Activated CD4-positive, CD25-positive, alpha-beta regulatory T cell treated with anti-CD3 and anti-CD28 coated beads, Interleukin-2, amount 50 U/mL, for 16 hours (primary cell): ENCODE results near the gene GRM8.

ENCODE experiments used
- DNase-seq: peaks from one replicate; pipeline ENCODE4 v3.0.0-alpha.2; 2020; ENCODE audit warnings: low read depth, low spot score

The GRM8 gene

DNA sequence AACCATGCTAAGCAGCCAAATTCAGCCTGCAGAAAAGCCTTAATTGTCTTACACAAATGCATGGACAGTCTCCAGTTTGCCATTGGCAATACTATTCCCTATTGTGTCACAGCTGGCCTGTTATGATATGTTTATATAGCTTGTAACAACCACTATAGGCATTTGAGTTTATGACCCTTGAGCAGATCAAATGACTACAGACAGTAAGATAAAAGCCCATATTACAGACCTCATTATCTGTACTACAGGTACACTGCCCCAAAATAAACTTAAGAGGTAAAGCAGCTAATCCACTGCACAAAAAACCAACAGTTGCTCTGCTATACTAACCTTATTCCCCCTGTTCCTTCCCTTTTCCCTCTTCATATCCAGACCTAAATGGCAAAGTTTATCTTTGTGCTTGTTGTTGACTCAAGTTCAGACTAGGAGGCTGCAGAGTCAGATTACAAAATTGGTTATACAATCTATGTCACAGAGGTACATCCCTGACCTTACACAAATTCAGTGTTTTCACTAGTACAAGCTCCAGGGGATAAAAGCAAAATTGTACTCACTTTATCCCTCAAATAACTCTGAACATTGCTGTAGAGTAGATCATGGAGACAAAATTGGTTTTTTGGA lies 218.4 kb downstream of the GRM8 start:
- no peak for DNase-seq

DNA sequence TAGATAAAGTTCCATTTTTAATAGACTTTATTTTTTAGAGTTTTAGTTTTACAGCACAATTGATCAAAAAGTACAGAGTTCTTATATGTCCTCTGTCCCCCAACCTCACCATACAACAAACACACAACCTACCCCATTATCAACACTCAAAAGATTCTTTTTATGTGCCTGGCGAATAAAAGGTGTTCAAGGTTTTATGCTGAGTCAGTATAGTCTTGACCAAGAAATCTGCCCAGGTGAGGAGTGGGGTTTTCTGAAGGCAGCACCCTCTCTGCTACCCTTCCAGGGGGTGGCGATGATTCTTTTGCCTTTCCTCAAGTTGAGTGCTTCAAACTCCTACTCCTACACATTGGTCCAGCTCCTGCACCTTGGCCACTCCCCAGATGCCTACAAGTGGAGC lies 222.9 kb downstream of the GRM8 start:
- DNase-seq, result no peak

DNA sequence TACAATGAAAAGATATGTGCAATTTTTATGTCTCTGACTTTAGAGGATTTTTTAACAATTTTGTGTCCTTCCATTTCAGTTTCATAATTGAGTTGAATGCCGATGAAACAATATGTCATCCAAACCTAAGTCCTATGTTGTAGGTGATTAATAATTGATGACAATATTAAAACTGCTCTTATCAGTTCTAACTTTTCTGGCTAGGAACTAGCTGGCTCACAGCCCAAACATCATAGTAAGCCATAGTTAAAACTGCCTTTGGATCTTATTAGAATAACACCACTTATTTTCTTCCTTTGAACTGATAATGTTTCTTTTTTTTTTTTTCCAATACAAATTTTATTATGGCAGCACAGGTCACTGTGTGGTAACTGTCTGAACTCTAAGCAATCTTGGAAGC lies 230.9 kb downstream of the GRM8 start:
- no peak for DNase-seq

DNA sequence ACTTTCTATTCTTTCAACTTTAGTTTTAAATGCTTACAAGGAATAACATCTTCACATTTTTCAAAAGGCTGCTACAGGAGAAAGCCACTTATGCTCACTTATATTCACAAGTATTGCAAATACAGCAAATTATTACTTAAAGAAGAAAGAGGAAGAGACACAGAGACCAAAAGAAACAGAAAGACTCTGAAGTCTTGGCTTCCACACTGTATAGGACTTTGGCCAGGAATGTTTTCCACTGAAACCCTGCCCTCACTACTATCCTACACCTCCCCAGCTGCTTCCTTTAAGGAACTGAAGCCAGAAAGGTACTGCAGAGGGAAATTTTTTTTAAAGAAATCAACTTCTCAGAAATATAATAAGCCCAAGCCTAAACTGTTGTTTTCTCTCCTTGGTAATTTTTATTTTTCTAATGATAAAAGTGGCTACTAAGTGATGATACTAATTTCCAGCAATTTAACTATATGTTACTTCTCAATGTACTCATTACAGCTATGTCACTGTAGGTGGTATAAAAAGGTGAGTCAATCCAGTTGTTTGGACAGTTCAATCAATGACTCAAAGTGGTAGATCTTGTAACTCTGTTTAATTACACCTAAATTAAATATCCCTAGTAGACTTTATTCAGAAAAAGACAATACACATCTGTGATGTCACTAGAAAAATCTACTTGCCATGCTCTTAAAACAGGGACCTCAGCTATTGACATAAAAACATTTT lies 231.6 kb downstream of the GRM8 start:
- DNase-seq, result no peak

DNA sequence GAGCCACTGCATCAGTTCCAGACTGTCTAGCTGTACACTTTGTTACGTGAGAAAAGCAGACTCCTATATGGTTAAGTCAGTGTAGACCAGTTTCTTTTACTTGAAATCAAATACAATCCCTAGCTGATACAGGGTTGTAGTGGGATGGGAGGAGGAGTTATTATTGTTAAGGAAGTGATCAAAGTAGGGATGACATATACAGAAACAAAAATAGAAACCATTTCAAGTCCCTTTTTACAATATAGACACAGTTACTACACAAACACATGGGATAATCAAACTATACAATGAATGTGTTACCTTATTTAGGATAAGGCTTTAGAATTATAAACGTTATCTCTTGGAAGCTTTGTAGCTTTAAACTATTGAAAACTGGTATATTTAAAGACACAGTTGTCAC lies 233.9 kb downstream of the GRM8 start:
- no peak for DNase-seq

DNA sequence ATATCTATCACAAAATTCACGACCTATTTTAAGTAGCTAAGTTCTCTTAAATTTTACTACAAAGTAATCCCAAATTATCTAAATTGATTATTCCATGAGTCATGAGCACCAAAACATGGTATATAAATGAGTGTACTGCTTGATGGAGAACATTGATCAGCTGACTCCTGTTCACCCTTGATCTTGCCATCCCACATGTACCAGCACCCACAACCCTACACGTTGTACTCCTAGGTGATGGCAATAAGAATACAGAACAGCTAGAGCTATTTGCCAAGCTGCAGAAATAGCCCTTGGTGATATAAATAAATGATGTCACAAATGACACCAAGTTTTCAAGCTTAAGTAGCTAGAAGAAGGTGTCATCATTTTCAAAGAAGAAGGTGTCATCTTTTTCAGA lies 235.5 kb downstream of the GRM8 start:
- DNase-seq, result no peak

DNA sequence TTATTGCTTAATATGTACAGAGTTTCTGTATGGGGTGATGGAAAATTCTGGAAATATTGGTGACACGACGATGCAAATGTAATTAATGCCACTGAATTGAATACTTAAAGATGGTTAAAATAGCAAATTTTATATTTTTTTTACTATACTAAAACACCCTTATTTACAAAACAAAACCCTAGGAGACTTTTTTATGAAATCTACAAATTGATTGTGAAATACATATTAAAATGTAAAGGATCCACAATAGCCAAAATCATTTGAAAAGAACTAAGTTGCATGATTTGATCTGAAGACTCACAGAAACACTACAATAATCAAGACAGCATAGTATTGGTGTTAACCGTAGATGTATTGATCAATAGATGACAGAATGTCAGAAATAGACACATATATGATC lies 252.0 kb downstream of the GRM8 start:
- DNase-seq, result no peak

DNA sequence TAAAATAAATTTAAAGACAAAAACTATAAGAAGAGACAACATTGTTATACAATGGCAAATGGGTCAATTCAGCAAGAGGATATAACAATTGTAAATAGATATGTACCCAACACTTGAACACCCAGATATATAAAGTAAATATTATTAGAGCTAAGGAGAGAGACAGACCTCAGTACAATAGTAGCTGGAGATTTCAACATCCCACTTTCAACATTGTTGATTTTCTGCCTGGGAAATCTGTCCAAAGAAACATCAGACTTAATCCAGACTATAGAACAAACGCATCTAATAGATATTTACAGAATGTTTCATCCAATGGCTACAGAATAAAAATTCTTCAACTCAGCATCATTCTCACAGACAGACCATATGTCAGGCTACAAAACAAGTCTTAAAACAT lies 256.1 kb downstream of the GRM8 start:
- DNase-seq, result no peak

DNA sequence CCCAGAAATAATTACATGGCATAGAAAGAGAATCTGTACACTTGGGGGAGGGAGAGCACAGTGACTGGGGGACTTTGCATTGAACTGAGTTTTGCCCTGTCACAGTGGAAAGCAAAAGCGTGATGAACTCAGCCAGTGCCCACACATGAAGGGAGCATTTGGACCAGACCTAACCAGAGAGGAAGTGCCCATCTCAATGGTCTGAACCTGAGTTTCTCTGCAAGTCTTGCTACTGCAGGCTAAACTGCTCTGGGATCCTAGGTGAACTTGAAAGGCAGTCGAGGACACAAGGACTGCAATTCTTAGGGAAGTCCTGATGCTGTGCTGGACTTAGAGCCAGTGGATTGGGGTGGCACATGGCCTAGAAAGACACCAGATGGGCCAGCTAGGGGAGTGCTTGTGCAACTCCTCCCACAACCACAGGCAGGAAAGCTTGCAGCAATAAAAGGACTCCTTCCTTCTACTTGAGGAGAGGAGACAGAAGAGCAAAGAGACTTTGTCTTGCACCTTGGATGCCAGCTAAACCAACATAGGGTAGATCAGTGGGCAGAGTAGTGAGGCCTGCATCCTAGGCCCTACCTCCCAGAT lies 259.0 kb downstream of the GRM8 start:
- no peak for DNase-seq

DNA sequence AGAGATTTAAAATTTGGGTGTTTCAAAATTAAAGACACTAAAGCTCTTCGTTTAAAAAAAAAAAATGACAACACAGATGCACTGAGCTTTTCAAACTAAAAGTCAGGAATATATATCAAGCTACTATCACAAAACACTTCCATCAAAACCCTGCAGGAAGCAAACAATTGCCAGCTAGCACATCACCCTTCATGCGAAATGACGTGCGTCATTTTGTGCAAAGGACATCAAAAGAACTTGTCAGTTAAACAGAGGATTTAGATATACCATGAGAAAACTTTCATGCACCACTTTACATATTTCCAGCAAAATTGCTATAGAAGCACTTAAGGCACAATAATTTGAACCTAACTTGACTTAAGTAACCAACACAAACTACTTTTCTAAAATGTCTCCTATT lies 264.7 kb downstream of the GRM8 start:
- no peak for DNase-seq

DNA sequence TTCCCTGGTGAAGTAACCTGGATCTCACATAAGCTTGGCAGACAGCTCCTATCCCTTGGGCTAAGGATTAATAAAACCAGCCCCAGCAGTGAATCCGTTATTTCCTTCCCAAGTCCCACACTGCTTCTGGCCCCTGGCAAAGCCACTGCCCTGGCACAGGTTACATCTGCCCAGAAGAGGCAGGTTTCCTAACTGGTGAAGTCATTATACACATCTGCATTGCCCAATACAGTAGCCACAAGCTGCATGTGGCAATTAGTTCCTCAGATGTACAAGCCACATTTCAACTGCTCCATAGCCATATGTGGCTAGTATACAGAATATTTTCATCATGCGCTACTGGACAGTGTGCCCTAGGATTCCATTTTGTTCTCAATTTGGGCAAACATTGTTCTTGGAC lies 273.0 kb downstream of the GRM8 start:
- no peak for DNase-seq

DNA sequence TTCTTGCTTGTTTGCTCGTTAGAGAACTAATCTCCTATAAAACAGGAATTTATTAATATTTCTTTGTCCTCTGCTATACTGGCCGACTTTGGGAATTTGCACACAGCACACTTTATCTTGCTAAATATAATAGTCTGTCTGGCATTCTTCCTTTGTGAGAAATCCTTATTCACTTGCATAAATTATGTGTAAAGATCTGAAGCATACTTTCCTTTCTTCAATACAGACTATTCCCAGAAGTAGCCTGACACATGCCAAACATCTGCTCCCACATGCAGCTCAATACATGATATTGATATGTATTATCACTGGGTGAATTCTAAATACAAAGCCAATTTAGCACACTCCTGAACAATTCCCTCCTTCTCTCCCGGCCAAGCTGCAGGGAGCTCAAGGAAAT lies 273.9 kb downstream of the GRM8 start:
- no peak for DNase-seq

DNA sequence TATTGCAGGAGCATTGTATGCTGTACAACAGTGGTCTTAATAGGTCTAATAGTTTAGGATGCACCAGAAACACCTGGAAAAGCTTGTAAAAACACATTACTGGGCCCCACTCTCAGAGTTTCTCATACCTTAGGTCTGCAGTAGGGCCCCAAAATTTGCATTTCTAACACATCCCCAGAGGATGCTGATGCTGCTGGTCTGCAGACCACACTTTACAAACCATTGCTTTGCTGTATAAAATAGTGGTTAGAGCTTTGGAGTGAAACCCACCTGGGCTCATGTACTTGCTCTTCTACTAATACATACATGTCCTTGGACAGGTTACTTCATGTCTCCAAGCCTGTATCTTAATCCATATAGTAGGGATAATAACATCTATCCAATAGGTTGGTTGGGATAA lies 279.7 kb downstream of the GRM8 start:
- DNase-seq, result no peak

DNA sequence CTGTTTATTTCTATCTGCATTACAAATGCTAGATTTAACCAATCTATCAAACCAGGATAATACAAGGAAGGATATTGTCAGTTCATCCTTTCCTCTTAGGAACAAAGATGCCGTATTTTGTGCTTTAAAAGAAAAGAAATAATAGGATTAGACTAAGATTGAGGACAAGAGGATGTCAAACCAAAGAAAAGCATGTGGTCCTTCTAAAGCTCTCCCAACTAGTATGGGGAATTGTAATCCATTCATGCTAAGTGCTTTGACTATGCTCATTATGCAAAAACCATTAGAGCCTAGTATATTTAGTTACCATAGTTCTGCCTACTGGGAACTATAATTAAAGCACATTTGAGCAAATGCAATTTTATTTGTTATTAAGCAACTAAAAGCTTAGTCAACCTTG lies 280.2 kb downstream of the GRM8 start:
- DNase-seq, result no peak

DNA sequence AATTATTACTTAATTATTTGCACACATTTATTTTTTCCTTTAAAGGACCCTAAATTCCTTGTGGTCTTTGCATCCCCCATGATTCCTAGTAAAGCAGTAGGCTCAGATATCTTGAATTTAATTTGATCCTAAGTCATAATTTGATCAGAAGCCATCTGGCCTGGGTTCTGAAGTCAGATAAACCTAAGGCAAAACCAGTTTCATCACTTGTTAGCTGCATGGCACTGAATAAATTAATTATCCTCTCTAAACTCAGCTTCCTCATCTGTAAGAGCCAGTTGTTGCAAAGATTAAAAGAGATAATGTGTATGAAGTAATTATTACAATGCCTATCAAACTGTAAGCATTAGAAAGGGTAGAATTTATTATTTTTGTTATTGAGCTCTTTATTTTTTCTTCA lies 293.1 kb downstream of the GRM8 start:
- DNase-seq, result no peak

DNA sequence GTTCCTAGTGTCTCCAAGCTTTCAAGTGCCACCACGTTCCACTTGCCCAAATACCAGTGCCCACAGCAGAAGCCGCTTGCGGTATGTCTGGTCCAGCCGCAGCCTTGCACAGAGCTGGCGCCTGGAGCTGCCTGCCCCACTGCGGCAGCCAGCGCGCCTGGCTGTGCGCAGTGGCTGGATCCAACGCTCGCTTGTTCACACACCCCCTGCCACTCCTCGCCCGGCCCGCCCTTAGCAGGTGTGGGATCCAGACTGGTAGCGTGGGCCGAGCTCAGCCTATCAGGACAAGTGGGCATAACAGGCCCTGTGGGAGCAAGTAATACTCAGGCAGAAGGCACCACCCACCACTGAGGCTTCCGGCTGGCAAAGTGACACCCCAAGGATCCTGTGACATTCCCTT lies 294.4 kb downstream of the GRM8 start:
- no peak for DNase-seq

DNA sequence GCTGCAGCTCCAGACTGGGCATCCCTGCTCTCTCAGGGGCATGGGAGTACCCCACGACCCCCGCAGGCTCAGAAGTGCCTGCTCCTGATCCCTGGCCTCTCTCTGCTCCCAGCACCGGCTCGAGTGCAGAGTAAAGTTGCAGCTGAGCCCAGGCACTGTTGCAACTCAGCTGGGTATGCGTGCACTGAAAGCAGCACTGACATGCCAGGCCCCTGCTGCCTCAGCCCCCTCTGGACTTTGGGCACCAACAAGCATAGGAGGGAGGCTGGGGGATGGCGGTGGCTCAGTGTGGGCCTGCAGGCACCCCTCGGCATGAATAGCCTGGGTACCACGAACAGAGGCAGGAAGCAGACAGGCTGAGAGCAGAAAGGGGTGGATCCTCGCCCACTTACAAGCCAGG lies 295.3 kb downstream of the GRM8 start:
- DNase-seq, result no peak

DNA sequence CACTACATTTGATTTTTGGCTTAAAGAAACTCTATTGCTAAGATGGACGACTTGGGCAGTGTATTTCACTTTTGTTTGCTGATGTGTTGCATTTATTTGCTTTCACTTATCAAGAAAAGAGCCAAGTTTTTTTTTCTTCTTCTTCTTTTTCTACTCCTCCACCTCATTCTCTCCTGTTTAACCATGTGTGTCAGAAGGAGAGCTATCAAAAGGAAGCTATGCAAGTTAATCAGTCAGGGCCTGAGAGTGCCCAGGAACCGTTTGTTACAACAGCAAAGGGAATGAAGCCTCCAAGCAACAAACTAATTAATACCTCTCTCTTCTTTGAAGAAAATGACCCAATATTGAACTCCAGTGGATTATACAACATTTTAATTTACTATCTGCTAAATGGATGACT lies 299.3 kb downstream of the GRM8 start:
- no peak for DNase-seq

DNA sequence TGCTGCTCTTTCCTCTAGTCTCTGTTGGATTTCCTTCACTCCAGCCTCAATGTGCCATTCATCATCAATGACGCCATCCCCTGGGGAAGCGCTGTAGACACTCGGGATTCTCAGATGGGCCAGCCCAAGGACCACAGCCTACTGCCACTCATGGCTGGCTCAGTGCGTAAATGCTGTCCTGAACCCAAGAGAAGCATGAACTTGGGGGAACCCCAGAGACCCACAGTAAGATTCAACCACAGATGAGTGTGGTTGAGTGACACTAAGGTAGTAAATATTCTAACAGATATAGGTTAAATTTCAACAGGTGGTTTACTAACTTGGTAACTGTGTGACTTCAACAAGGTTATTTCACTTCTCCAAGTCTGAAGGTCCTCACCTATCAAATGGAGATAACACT lies 304.1 kb downstream of the GRM8 start:
- DNase-seq, result no peak

DNA sequence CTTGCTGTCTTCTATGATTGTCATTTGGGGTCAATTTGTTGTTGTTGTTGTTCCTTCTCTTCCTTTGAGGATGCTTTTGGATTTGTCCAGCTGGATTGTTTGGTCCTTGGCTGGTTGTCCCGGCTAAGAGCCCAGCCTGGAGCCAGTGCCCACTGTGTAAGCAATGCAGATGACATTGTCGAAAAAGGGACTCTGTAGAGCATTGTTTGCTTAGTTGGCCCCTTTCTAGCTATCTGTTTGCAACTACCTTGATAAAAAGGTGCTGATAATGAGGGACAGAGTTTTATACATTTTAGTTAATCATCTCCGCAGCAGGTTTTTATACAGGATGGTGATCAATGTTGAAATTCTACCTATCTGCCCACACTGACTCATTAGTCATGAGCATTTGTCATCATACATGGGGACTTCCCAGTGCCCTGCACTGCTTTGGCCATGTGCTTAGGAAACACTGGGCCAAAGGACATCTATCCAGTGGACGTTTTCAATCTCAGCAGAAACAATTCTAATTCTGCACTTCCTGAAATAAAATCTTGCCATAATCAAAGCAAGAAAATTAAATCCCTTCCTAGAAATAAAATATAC lies 311.9 kb downstream of the GRM8 start:
- no peak for DNase-seq

DNA sequence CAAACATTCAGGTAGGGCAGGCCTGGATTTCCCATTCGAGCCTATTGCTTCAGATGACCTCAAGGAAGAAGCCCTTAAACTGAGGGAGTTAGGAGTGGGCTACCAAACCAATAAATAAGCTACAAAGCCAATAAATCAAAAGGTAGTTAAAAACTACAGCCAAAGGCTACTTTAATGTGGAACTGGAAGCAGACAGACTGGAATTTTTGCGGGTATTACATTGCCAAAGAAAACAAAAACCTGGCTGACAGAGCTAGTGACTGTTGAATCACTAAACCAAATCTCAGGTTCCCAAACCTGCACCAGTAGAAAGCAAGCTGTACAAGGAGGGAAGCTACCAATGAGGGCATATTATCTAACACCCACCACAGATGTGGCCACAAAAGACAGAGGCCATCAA lies 315.6 kb downstream of the GRM8 start:
- no peak for DNase-seq

DNA sequence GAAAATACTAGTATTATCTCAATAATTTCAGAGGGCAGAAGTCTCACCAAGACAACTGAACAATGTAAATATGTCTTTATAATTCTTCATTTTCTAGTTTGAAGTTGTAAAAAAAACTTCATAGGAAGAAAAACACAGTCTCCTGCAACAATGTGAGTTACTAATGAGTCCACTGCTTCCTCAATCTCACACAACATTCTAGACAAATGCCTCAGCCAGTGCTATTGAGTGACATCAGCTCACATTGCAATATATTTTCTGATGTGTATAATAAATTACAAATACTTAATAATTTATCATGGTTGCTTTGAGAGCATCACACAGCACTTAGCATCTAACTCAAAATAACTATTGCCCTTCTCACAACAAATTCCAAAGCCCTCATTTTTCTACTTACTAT lies 321.2 kb downstream of the GRM8 start:
- DNase-seq, result no peak

DNA sequence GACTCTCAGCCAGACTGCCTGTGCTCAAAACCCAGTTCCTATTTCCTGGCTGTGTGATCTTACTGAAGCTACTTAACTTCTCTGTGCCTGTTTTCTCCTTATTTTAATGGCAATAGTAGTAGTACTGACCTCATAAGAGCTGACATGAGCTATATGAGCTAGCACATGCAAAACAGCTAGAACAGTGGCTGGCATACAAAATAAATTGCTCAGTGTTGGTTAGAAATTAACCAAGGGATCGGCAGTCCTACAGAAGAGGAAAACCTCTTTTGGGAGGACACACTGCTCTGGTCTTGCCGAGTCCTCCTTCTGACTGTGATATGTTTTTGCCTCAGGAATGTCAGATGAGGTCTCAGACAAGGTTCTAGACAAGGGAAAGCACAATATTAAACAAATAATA lies 322.6 kb downstream of the GRM8 start:
- DNase-seq, result no peak
